Calu3 (cell line): ENCODE results near the gene GON7. TPM values are rescaled to one million over a fixed set of nuclear protein-coding genes. Genes with fewer than 3 reads are reported as not detected.
"Not testable (repeated sequence)": the region's sequence is repeated elsewhere in the genome, so short reads cannot be mapped to it uniquely, and the experiment has no call there.

Experiments
- BruUV-seq: library from RNA; stranded (reverse); fragments of 400-500 nt; replicated peaks from 2 replicates; lab custom pipeline; 2021; lab: Mats Ljungman, UMichigan
- CTCF ChIA-PET: fragments of 300-600 bp; sonication (Branson Sonifier 250); formaldehyde crosslinking; loops from one replicate; lab custom pipeline; 2022; ENCODE audit warnings: antibody characterized with exemption; lab: Charles Lee
- DNase-seq: peaks from one replicate; pipeline ENCODE4 v3.0.0; 2022
- H3K27ac Mint-ChIP-seq: one replicate; pipeline ENCODE4 v1.8.0; 2022; ENCODE audit warnings: mixed read lengths; ENCODE audit not compliant: unreplicated experiment
- H3K27me3 Mint-ChIP-seq: one replicate; pipeline ENCODE4 v1.8.0; 2022; ENCODE audit warnings: mixed read lengths; ENCODE audit not compliant: unreplicated experiment
- H3K36me3 Mint-ChIP-seq: one replicate; pipeline ENCODE4 v1.8.0; 2022; ENCODE audit warnings: mild to moderate bottlenecking, moderate library complexity, mixed read lengths; ENCODE audit not compliant: insufficient read depth, unreplicated experiment
- H3K4me1 Mint-ChIP-seq: one replicate; pipeline ENCODE4 v1.8.0; 2022; ENCODE audit warnings: mild to moderate bottlenecking, low read depth, mixed read lengths; ENCODE audit not compliant: unreplicated experiment
- H3K4me3 Mint-ChIP-seq: one replicate; pipeline ENCODE4 v1.8.0; 2022; ENCODE audit warnings: mild to moderate bottlenecking, low read depth, moderate library complexity, mixed read lengths; ENCODE audit not compliant: unreplicated experiment
- H3K9me3 Mint-ChIP-seq: one replicate; pipeline ENCODE4 v1.8.0; 2022; ENCODE audit warnings: low read depth, mixed read lengths; ENCODE audit not compliant: unreplicated experiment
- intact Hi-C: fragments of 100-400 bp; cut with micrococcal nuclease; formaldehyde crosslinking; loops from one replicate; pipeline ENCODE4 v1.10.0; 2022; ENCODE audit not compliant: unreplicated experiment
- total RNA-seq: library from RNA; stranded (reverse); gene quantifications from 2 replicates; pipeline ENCODE4 v1.2.3, GENCODE V29; 2022
- TF ChIP-seq, protein P1 (sequence below): fragments of 200-600 bp; IDR thresholded peaks from one replicate; pipeline ENCODE4 v1.8.0; 2022; ENCODE audit warnings: antibody characterized with exemption; ENCODE audit not compliant: unreplicated experiment

Gene GON7
- total RNA-seq, 1 experiment from 2014 or later: 13.3 TPM

DNA sequence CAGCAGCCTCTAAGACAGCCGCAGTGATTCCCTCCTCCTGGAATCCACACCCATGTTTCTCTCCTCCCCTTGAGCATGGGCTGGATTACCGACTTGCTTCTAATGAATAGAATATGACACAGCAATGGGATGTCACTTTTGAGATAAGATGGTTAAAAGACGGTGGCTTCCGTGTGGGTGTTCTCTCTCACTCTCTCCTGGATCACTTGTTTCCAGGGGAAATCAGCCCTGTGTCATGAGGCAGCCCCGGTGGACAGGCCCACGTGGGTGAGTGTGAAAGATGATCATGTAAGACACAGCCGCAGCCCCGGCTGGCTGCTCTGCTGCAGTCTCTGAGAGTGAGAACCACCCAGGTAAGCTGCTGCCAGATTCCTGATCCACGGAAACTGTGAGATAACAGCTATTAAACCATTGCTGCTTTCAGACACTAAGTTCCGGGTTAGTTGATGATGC is 32.9 kb downstream of the GON7 start:
- no peaks in the 10 kb centered on the region for H3K36me3 Mint-ChIP-seq
- CTCF ChIA-PET: interaction anchor here (0.5 to 1.2 kb wide), 3 partner anchors 45 to 227 kb away, joined by 3 read pairs; no protein-coding TSS in a partner anchor
- no peaks in the 10 kb centered on the region for H3K9me3 Mint-ChIP-seq
- TF ChIP-seq, protein P1, sequence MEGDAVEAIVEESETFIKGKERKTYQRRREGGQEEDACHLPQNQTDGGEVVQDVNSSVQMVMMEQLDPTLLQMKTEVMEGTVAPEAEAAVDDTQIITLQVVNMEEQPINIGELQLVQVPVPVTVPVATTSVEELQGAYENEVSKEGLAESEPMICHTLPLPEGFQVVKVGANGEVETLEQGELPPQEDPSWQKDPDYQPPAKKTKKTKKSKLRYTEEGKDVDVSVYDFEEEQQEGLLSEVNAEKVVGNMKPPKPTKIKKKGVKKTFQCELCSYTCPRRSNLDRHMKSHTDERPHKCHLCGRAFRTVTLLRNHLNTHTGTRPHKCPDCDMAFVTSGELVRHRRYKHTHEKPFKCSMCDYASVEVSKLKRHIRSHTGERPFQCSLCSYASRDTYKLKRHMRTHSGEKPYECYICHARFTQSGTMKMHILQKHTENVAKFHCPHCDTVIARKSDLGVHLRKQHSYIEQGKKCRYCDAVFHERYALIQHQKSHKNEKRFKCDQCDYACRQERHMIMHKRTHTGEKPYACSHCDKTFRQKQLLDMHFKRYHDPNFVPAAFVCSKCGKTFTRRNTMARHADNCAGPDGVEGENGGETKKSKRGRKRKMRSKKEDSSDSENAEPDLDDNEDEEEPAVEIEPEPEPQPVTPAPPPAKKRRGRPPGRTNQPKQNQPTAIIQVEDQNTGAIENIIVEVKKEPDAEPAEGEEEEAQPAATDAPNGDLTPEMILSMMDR: no peak
- BruUV-seq: no TSS peak
- no peaks in the 10 kb centered on the region for H3K27me3 Mint-ChIP-seq
- no peak overlapping the region for H3K4me3 Mint-ChIP-seq
- no peak overlapping the region for H3K27ac Mint-ChIP-seq
- intact Hi-C loops: no loop called here
- peaks cover 10% of the 10 kb centered on the region for H3K4me1 Mint-ChIP-seq
- DNase-seq: no peak

DNA sequence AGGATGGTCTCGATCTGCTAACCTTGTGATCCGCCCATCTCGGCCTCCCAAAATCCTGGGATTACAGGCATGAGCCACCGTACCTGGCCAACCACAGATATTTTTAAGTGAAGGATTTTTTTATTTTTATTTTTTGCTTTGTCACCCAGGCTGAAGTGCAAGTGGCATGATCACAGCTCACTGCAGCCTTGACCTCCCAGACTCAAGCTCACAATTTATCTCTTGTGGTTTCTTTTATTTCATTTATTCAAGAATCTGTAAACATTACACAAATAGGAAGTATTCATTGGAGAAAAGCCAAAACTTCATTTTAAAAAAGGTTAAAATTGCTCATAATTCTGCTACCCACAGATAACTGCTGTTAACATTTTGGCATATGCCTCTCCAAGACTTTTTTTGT is 35.5 kb downstream of the GON7 start:
- TF ChIP-seq, protein P1: no peak
- Mint-ChIP-seq H3K4me1 (peaks cover 10% of the 10 kb centered on the region), H3K27ac (no peak overlapping the region), H3K9me3 (no peaks in the 10 kb centered on the region), H3K27me3 (no peaks in the 10 kb centered on the region), H3K4me3 (no peak overlapping the region), H3K36me3 (no peaks in the 10 kb centered on the region)
- CTCF ChIA-PET: interaction anchor here (0.7 kb wide), 2 partner anchors 71 to 446 kb away, joined by 3 read pairs; no protein-coding TSS in a partner anchor
- BruUV-seq: no TSS peak
- no peak for DNase-seq
- intact Hi-C loops: no loop called here

DNA sequence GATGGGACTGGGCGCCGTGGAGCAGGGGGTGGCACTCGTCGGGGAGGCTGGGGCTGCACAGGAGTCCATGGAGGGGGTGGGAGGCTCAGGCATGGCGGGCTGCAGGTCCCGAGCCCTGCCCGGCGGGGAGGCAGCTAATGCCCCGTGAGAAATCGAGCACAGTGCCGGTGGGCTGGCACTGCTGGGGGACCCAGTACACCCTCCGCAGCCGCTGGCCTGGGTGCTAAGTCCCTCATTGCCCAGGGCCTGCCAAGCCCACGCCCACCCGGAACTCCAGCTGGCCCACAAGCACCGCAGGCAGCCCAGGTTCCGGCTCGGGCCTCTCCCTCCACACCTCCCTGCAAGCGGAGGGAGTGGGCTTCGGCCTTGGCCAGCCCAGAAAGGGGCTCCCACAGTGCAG is 36.7 kb downstream of the GON7 start:
- BruUV-seq, H3K27ac Mint-ChIP-seq, H3K36me3 Mint-ChIP-seq, H3K9me3 Mint-ChIP-seq, CTCF ChIA-PET, intact Hi-C loops, H3K27me3 Mint-ChIP-seq, H3K4me1 Mint-ChIP-seq, H3K4me3 Mint-ChIP-seq, DNase-seq: not testable (repeated sequence)

DNA sequence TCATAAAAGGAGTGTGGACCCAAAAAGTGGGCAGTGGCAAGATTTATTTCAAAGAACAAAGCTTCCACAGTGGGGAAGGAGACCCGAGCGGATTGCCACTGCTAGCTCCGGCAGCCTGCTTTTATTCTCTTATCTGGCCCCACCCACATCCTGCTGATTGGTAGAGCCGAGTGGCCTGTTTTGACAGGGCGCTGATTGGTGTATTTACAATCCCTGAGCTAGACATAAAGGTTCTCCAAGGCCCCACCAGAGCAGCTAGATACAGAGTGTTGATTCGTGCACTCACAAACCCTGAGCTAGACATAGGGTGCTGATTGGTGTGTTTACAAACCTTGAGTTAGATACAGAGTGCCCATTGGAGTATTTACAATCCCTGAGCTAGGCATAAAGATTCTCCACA is 37.2 kb downstream of the GON7 start:
- H3K4me1 Mint-ChIP-seq, H3K36me3 Mint-ChIP-seq, intact Hi-C loops, BruUV-seq, H3K9me3 Mint-ChIP-seq, H3K4me3 Mint-ChIP-seq, H3K27ac Mint-ChIP-seq, DNase-seq, H3K27me3 Mint-ChIP-seq: not testable (repeated sequence)
- CTCF ChIA-PET: interaction anchor here (1.1 kb wide), 1 partner anchor 10 kb away, joined by 3 read pairs; no protein-coding TSS in a partner anchor

DNA sequence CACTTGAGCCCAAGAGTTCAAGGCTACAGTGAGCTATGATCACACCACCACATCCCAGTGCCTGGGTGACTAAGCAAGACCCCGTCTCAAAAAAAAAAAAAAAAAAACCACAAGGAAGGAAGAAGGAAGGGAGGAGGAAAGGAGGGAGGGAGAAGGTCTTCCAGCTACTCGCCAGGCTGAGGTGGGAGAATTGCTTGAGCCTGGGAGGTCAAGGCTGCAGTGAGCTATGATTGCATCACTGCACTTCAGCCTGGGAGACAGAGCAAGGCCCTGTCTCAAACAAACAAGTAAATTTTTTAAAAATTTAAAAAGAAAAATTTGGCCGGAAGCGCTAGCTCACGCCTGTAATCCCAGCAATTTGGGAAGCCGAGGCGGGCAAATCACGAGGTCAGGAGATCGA is 38.3 kb downstream of the GON7 start:
- CTCF ChIA-PET: interaction anchor here (0.6 to 1.1 kb wide), 2 partner anchors 11 to 19 kb away, joined by 3 read pairs; no protein-coding TSS in a partner anchor
- intact Hi-C loops, H3K4me3 Mint-ChIP-seq, H3K27me3 Mint-ChIP-seq, BruUV-seq, H3K9me3 Mint-ChIP-seq, H3K36me3 Mint-ChIP-seq, H3K27ac Mint-ChIP-seq, DNase-seq, H3K4me1 Mint-ChIP-seq: not testable (repeated sequence)

DNA sequence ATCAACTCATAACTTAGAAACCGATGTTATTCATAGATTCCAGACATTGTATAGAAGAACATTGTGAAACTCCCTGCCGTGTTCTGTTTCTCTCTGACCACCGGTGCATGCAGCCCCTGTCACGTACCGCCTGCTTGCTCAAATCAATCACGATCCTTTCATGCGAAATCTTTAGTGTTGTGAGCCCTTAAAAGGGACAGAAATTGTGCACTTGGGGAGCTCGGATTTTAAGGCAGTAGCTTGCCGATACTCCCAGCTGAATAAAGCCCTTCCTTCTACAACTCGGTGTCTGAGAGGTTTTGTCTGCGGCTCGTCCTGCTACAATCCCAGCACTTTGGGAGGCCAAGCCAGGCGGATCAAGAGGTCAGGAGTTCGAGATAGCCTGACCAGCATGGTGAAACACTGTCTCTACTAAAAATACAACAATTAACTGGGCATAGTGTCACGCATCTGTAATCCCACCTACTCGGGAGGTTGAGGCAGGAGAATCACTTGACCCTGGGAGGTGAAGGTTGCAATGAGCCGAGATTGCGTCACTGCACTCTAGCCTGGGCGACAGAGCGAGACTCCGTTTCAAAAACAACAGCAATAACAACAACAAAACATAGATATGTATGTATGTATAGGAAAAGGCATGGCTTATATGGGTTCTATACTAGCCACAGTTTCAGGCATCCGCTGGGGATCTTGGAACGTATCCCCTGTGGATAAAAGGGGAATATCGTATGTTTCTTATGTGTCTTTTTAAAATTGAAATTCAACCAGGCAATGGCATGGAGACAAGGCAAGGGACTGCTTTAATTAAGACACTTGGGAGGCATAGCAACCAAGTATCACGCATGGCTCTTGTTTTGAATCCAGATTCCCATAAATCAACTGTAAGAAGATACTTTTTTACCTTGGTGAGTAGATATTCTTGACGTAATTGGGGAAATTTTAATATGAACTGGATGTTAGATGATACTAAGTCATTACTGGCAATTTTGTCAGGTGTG is 41.3 kb downstream of the GON7 start:
- CTCF ChIA-PET: interaction anchor here (0.6 kb wide), 1 partner anchor 34 kb away, joined by 3 read pairs; no protein-coding TSS in a partner anchor
- H3K27ac Mint-ChIP-seq, H3K9me3 Mint-ChIP-seq, intact Hi-C loops, H3K4me1 Mint-ChIP-seq, BruUV-seq, H3K36me3 Mint-ChIP-seq, H3K27me3 Mint-ChIP-seq, DNase-seq: not testable (repeated sequence)
- H3K4me3 Mint-ChIP-seq: peak overlapping the region; percentile 26
